ENCODE results near the gene LAMP5.

The LAMP5 gene

DNA sequence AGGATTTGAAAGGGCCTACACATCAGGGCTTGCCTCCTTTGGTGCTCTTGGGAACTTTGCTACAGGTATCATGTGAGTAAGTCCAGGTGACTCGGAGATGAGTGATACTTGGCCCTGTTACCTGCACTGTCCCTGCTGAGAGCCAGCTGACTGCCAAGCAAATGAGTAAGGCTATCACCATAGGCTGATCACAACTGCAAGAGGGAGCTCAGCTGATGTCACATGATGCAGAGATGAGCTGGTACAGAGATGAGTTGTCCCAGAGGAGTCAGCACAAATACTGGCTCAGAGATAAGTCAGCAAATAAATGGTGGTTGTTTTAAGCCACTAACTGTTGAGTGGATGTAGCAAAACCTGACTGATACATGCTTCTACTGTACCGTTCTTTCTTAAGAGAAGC is 41.4 kb downstream of the LAMP5 start:
- TF ChIP-seq POLR2A (IDR thresholded peaks at IDR 0.05; ENCODE audit: extremely low read depth, insufficient read length) (no peak), MYC (IDR thresholded peaks at IDR 0.05; ENCODE audit: low read depth, low read length) (no peak), CTCF (IDR thresholded peaks at IDR 0.05; ENCODE audit: low read depth, low read length) (no peak)
- TF ChIP-seq, protein P1, sequence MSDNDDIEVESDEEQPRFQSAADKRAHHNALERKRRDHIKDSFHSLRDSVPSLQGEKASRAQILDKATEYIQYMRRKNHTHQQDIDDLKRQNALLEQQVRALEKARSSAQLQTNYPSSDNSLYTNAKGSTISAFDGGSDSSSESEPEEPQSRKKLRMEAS (IDR thresholded peaks at IDR 0.05; ENCODE audit: low read depth, low read length) = no peak

GRCh38 chr20:9557411-9557810 is 43.0 kb downstream of the LAMP5 start:
- no peak for DNase-seq (ENCODE audit: low read depth)
- no peak for TF ChIP-seq MYC (IDR thresholded peaks at IDR 0.05; ENCODE audit: low read depth, low read length)
- TF ChIP-seq CTCF (IDR thresholded peaks at IDR 0.05; ENCODE audit: low read depth, low read length) = no peak
- TF ChIP-seq, protein P1 (IDR thresholded peaks at IDR 0.05; ENCODE audit: low read depth, low read length) = no peak
- TF ChIP-seq POLR2A (IDR thresholded peaks at IDR 0.05; ENCODE audit: extremely low read depth, insufficient read length) = no peak
- H3K4me3 ChIP-seq (ENCODE audit: low read depth, low read length) = no peak overlapping the region

More for the DNA sequence above, 41.4 kb downstream of the LAMP5 start:
- H3K4me3 ChIP-seq (ENCODE audit: low read depth, low read length) = no peak overlapping the region
- DNase-seq (ENCODE audit: low read depth) = no peak

DNA sequence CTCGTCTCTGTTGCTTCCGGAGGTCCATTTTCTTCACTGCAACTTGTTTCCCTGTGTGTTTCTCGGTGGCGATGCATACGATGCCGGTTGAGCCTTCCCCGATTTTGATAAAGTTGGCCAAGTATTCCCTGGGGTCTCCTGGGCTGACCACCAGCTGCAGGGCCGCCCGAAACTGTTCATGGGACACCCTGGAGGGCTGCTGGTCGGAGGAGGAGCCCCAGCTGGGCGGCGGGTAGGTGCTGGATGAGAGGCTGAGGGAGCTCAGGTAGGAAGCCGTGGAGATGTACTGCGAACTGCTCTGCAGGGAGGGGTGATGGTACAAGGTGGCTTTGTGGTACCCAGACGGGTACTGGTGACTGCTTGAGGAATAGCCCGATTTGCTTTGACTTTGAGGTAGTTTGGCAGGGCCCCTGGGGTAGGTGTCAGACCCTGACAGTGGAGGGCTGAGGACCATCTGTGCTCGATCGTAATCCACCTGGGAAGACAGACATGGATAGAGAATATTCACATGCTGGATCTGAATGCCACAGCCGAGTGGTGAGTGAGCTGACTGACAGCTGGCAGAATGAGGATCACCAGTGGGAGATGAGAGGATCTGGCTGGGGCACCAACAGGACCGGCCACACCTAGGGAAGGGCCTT is 51.6 kb downstream of the LAMP5 start:
- DNase-seq (ENCODE audit: low read depth) = no peak
- TF ChIP-seq, protein P1 (IDR thresholded peaks at IDR 0.05; ENCODE audit: low read depth, low read length) = no peak
- TF ChIP-seq CTCF (IDR thresholded peaks at IDR 0.05; ENCODE audit: low read depth, low read length) (no peak), MYC (IDR thresholded peaks at IDR 0.05; ENCODE audit: low read depth, low read length) (no peak), POLR2A (IDR thresholded peaks at IDR 0.05; ENCODE audit: extremely low read depth, insufficient read length) (no peak)

DNA sequence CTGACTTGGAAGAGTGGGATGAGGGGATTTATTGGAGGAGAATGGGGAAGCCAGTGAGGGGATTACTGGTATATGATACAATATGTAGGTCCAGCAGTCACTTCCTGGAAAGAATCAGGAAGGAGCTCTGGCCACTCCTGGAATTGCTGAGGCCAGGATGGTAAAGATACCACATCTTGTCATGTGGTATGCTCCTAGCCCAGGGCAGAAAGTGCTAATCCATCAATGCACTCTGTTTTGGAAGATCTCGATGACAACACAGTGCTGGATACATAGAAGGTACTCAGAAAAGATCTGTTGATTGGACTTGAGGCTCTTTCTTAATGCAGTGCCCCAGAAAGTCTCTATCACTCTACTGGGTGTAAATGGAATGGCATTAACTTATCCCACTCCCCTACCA is 52.6 kb downstream of the LAMP5 start:
- TF ChIP-seq CTCF (IDR thresholded peaks at IDR 0.05; ENCODE audit: low read depth, low read length) (no peak), MYC (IDR thresholded peaks at IDR 0.05; ENCODE audit: low read depth, low read length) (no peak), POLR2A (IDR thresholded peaks at IDR 0.05; ENCODE audit: extremely low read depth, insufficient read length) (no peak)
- TF ChIP-seq, protein P1 (IDR thresholded peaks at IDR 0.05; ENCODE audit: low read depth, low read length) = no peak
- no peak for DNase-seq (ENCODE audit: low read depth)

More for the DNA sequence above, 51.6 kb downstream of the LAMP5 start:
- H3K4me3 ChIP-seq (ENCODE audit: low read depth, low read length) = no peak overlapping the region

GRCh38 chr20:9570612-9571011 is 56.2 kb downstream of the LAMP5 start:
- no peak overlapping the region for H3K4me3 ChIP-seq (ENCODE audit: low read depth, low read length)
- no peak for DNase-seq (ENCODE audit: low read depth)
- no peak for TF ChIP-seq MYC (IDR thresholded peaks at IDR 0.05; ENCODE audit: low read depth, low read length)
- TF ChIP-seq POLR2A (IDR thresholded peaks at IDR 0.05; ENCODE audit: extremely low read depth, insufficient read length) = no peak

More for the DNA sequence above, 52.6 kb downstream of the LAMP5 start:
- H3K4me3 ChIP-seq (ENCODE audit: low read depth, low read length) = no peak overlapping the region

GRCh38 chr20:9571783-9572182 is 57.4 kb downstream of the LAMP5 start:
- TF ChIP-seq MYC (IDR thresholded peaks at IDR 0.05; ENCODE audit: low read depth, low read length) (no peak), POLR2A (IDR thresholded peaks at IDR 0.05; ENCODE audit: extremely low read depth, insufficient read length) (no peak), CTCF (IDR thresholded peaks at IDR 0.05; ENCODE audit: low read depth, low read length) (no peak)
- DNase-seq (ENCODE audit: low read depth) = no peak
- no peak overlapping the region for H3K4me3 ChIP-seq (ENCODE audit: low read depth, low read length)
